H9 (cell line): ENCODE measurements around the gene RAP1GAP. TPM values are rescaled to one million over a fixed set of nuclear protein-coding genes. Genes with fewer than 3 reads are reported as not detected.

Source experiments
- DNase-seq: peaks from one replicate; pipeline ENCODE4 v3.0.0-alpha.2; 2017
- H2AFZ ChIP-seq: one replicate; pipeline ENCODE4 v1.6.1; 2013; ENCODE audit warnings: mild to moderate bottlenecking, low read length, control low read depth, moderate library complexity
- H2AK5ac ChIP-seq: 2 replicates; pipeline ENCODE4 v1.6.1; 2013; ENCODE audit warnings: low read length, control low read depth, mixed read lengths; ENCODE audit not compliant: insufficient read length
- H2BK120ac ChIP-seq: one replicate; pipeline ENCODE4 v1.6.1; 2013; ENCODE audit warnings: low read depth, mild to moderate bottlenecking, low read length, control low read depth, inconsistent platforms; ENCODE audit not compliant: poor library complexity, severe bottlenecking
- H2BK12ac ChIP-seq: 2 replicates; pipeline ENCODE4 v1.6.1; 2013; ENCODE audit warnings: low read length, control low read depth, mixed read lengths, low read depth; ENCODE audit not compliant: insufficient read length
- H2BK15ac ChIP-seq: 2 replicates; pipeline ENCODE4 v1.6.1; 2013; ENCODE audit warnings: low read depth, low read length, control low read depth
- H2BK20ac ChIP-seq: one replicate; pipeline ENCODE4 v1.6.1; 2013; ENCODE audit warnings: low read depth, mild to moderate bottlenecking, low read length, control low read depth, inconsistent platforms; ENCODE audit not compliant: poor library complexity, severe bottlenecking
- H2BK5ac ChIP-seq: 2 replicates; pipeline ENCODE4 v1.6.1; 2013; ENCODE audit warnings: low read length, control low read depth, mixed read lengths; ENCODE audit not compliant: insufficient read length
- H3K14ac ChIP-seq: 2 replicates; pipeline ENCODE4 v1.6.1; 2013; ENCODE audit warnings: low read length, control low read depth; ENCODE audit not compliant: insufficient read depth
- H3K18ac ChIP-seq: 2 replicates; pipeline ENCODE4 v1.6.1; 2013; ENCODE audit warnings: low read depth, mild to moderate bottlenecking, mixed read lengths, low read length, control low read depth; ENCODE audit not compliant: insufficient read length
- H3K23ac ChIP-seq: 2 replicates; pipeline ENCODE4 v1.6.1; 2013; ENCODE audit warnings: low read length, control low read depth, mixed read lengths, low read depth; ENCODE audit not compliant: insufficient read length
- H3K23me2 ChIP-seq: 2 replicates; pipeline ENCODE4 v1.6.1; 2013; ENCODE audit warnings: low read depth, mild to moderate bottlenecking, mixed read lengths, low read length, control low read depth; ENCODE audit not compliant: insufficient read length, poor library complexity, severe bottlenecking
- H3K27ac ChIP-seq: 2 replicates; pipeline ENCODE4 v1.5.1; 2013; ENCODE audit warnings: low read length, control low read depth, mixed read lengths, low read depth; ENCODE audit not compliant: insufficient read length
- H3K27me3 ChIP-seq: 2 replicates; pipeline ENCODE4 v1.6.1; 2013; ENCODE audit warnings: low read length, control low read depth, inconsistent platforms; ENCODE audit not compliant: insufficient read depth
- H3K4ac ChIP-seq: 2 replicates; pipeline ENCODE4 v1.6.1; 2013; ENCODE audit warnings: low read depth, mild to moderate bottlenecking, control low read depth, inconsistent platforms, low read length, moderate library complexity
- H3K4me1 ChIP-seq: 2 replicates; pipeline ENCODE4 v1.6.1; 2013; ENCODE audit warnings: low read length, control low read depth, inconsistent platforms; ENCODE audit not compliant: insufficient read depth
- H3K4me2 ChIP-seq: 2 replicates; pipeline ENCODE4 v1.6.1; 2013; ENCODE audit warnings: low read length, control low read depth, mixed read lengths; ENCODE audit not compliant: insufficient read length, insufficient read depth
- H3K56ac ChIP-seq: 2 replicates; pipeline ENCODE4 v1.6.1; 2013; ENCODE audit warnings: low read depth, mild to moderate bottlenecking, mixed read lengths, low read length, control low read depth; ENCODE audit not compliant: insufficient read length
- H3K79me1 ChIP-seq: 2 replicates; pipeline ENCODE4 v1.6.1; 2013; ENCODE audit warnings: low read depth, mild to moderate bottlenecking, moderate library complexity, low read length, control low read depth, inconsistent platforms; ENCODE audit not compliant: insufficient read depth, poor library complexity, severe bottlenecking
- H3K79me2 ChIP-seq: 2 replicates; pipeline ENCODE4 v1.6.1; 2013; ENCODE audit warnings: low read length, control low read depth, inconsistent platforms; ENCODE audit not compliant: insufficient read depth
- H3K9ac ChIP-seq: 2 replicates; pipeline ENCODE4 v1.6.1; 2013; ENCODE audit warnings: low read length, control low read depth, mixed read lengths; ENCODE audit not compliant: insufficient read length; ENCODE audit errors: extremely low read depth
- H3K9me3 ChIP-seq: one replicate; pipeline ENCODE4 v1.6.1; 2013; ENCODE audit warnings: low read depth, low read length, inconsistent platforms; ENCODE audit not compliant: control insufficient read depth
- H3T11ph ChIP-seq: one replicate; pipeline ENCODE4 v1.6.1; 2013; ENCODE audit warnings: mild to moderate bottlenecking, low read length, control low read depth, inconsistent platforms
- H4K20me1 ChIP-seq: one replicate; pipeline ENCODE4 v1.6.1; 2013; ENCODE audit not compliant: control insufficient read depth, insufficient read length, insufficient read depth
- H4K5ac ChIP-seq: 2 replicates; pipeline ENCODE4 v1.6.1; 2013; ENCODE audit warnings: low read depth, mild to moderate bottlenecking, mixed read lengths, low read length, control low read depth; ENCODE audit not compliant: insufficient read length
- H4K8ac ChIP-seq: replicated peaks from 2 replicates; pipeline ENCODE4 v1.6.1; 2013; ENCODE audit warnings: low read length, control low read depth, mixed read lengths, low read depth; ENCODE audit not compliant: insufficient read length
- H4K91ac ChIP-seq: 2 replicates; pipeline ENCODE4 v1.6.1; 2013; ENCODE audit warnings: low read depth, mild to moderate bottlenecking, moderate library complexity, mixed read lengths, low read length, control low read depth; ENCODE audit not compliant: insufficient read length
- H3K27ac Mint-ChIP-seq, 3 experiments: 2 replicates in 2 of 3; 3 replicates in 1 of 3; pipeline ENCODE4 v1.8.0; 2020 to 2021; ENCODE audit warnings: mixed read lengths in 3 of 3, mild to moderate bottlenecking in 1 of 3, moderate library complexity in 1 of 3
- H3K27me3 Mint-ChIP-seq: 2 replicates; pipeline ENCODE4 v1.8.0; 2021; ENCODE audit warnings: low read depth, mild to moderate bottlenecking, moderate library complexity, mixed read lengths
- H3K36me3 Mint-ChIP-seq, 3 experiments: 2 replicates in 2 of 3; 3 replicates in 1 of 3; pipeline ENCODE4 v1.8.0; 2020 to 2021; ENCODE audit warnings: low read depth in 3 of 3, mixed read lengths in 3 of 3; ENCODE audit not compliant: insufficient read depth in 1 of 3
- H3K4me1 Mint-ChIP-seq, 2 experiments: 2 replicates each; pipeline ENCODE4 v1.8.0; 2020; ENCODE audit warnings: mixed read lengths in 2 of 2
- H3K4me3 Mint-ChIP-seq, 2 experiments: 2 replicates in 1 of 2; 3 replicates in 1 of 2; pipeline ENCODE4 v1.8.0; 2020 to 2021; ENCODE audit warnings: mild to moderate bottlenecking in 2 of 2, mixed read lengths in 2 of 2, moderate library complexity in 1 of 2
- H3K9me3 Mint-ChIP-seq, 2 experiments: 2 replicates in 1 of 2; 3 replicates in 1 of 2; pipeline ENCODE4 v1.8.0; 2020; ENCODE audit warnings: mild to moderate bottlenecking in 2 of 2, mixed read lengths in 2 of 2, moderate library complexity in 1 of 2
- WGBS: extraction: QIAGEN DNeasy Blood & Tissue Kit; methylation state at CpG from one replicate; pipeline ENCODE4 v1.1.7; 2013; ENCODE audit warnings: missing lambda C conversion rate, low lambda C conversion rate, mixed read lengths; ENCODE audit not compliant: insufficient read length; ENCODE audit errors: extremely low coverage; 5-methylcytosine and 5-hydroxymethylcytosine counted together
- total RNA-seq: library from RNA; stranded (reverse); gene quantifications from 2 replicates; pipeline ENCODE4 v1.2.1, GENCODE V29; 2021
- TF ChIP-seq, protein P1 (sequence below): fragments of 200-600 bp; sonication (generic); conservative IDR thresholded peaks from 3 replicates; pipeline ENCODE4 v1.8.0; 2021; ENCODE audit warnings: antibody characterized with exemption, mild to moderate bottlenecking

The RAP1GAP gene
- total RNA-seq, 1 experiment from 2014 or later: 7.9 TPM

DNA sequence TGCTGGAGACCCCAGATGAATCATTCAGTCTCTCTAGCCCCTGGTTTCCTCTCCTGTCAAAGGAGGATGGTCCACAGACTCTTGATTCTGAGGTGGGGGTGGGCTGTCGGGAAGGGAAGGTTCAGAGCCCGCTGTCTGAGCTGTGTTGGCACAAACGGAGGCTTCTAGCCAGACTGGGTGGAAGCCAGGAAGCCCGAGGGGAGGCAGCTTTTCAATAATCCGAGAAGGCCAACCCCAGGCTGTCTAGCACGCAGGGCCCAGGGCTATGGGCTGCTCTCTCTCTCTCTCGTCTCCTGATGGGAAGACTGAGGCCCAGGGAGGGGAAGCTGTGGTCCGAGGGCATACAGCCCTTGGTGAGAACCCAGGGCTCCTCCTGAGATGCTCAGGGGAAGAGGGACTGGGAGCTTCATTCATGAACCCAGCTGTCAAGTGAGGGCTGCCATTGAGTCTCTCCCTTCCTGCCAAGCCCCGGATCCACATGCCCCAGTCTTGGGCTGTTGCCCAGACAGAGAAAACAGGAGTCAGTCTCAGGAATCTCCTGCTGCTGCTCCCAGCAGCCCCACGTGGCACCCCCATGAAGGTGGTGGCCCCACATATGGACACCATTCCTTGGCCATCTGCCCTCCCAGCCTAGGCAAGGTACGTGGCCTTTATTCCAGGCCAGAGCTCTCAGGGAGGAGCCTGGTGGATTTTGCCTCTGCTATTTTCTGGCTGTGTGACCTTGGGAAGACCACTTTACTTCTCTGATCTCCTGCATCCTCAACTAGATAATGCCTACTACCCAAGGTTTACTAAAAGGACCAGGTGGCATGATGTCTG is 44.4 kb downstream of the RAP1GAP start:
- WGBS: no CpG with 5 or more reads among the region's 11 CpGs

More for the DNA sequence above, 44.4 kb downstream of the RAP1GAP start:
- Histone ChIP-seq H4K5ac (no peak overlapping the region), H3K23ac (no peak overlapping the region), H3K4me2 (no peak overlapping the region), H3K18ac (no peak overlapping the region), H3K56ac (no peak overlapping the region), H3K9ac (no peak overlapping the region), H3K79me1 (no peaks in the 10 kb centered on the region), H3K4me1 (peaks cover 9% of the 10 kb centered on the region; the same call in 1 of the 2 replicates), H3K79me2 (no peaks in the 10 kb centered on the region), H2BK12ac (no peak overlapping the region), H2BK120ac (no peak overlapping the region), H2AFZ (no peak overlapping the region), H4K8ac (no peak overlapping the region), H3K27me3 (peaks cover 3% of the 10 kb centered on the region; the same call in 1 of the 2 replicates), H2BK5ac (no peak overlapping the region), H3K23me2 (peaks cover 4% of the 10 kb centered on the region), H3K4ac (no peak overlapping the region), H4K91ac (no peak overlapping the region), H4K20me1 (no peaks in the 10 kb centered on the region), H3K9me3 (no peaks in the 10 kb centered on the region), H3K27ac (no peak overlapping the region), H2BK15ac (no peak overlapping the region), H3K14ac (no peak overlapping the region; the same call in 1 of the 2 replicates), H3T11ph (no peak overlapping the region), H2BK20ac (no peak overlapping the region), H2AK5ac (no peak overlapping the region)
- Mint-ChIP-seq H3K36me3 (no peaks in the 10 kb centered on the region), H3K27me3 (peaks cover 10% of the 10 kb centered on the region), H3K9me3 (no peaks in the 10 kb centered on the region; a peak in 2 of 5 replicates), H3K4me3 (no peak overlapping the region), H3K4me1 (peaks cover 23 to 28% of the 10 kb centered on the region in 2 experiments), H3K27ac (no peak overlapping the region)
- TF ChIP-seq, protein P1, sequence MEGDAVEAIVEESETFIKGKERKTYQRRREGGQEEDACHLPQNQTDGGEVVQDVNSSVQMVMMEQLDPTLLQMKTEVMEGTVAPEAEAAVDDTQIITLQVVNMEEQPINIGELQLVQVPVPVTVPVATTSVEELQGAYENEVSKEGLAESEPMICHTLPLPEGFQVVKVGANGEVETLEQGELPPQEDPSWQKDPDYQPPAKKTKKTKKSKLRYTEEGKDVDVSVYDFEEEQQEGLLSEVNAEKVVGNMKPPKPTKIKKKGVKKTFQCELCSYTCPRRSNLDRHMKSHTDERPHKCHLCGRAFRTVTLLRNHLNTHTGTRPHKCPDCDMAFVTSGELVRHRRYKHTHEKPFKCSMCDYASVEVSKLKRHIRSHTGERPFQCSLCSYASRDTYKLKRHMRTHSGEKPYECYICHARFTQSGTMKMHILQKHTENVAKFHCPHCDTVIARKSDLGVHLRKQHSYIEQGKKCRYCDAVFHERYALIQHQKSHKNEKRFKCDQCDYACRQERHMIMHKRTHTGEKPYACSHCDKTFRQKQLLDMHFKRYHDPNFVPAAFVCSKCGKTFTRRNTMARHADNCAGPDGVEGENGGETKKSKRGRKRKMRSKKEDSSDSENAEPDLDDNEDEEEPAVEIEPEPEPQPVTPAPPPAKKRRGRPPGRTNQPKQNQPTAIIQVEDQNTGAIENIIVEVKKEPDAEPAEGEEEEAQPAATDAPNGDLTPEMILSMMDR: no peak
- DNase-seq: no peak
